ENCODE data around the gene CFAP57.

Gene CFAP57

GRCh38 chr1:43256675-43257570 lies 84.8 kb downstream of the CFAP57 start:
- DNase-seq, result no peak

DNA sequence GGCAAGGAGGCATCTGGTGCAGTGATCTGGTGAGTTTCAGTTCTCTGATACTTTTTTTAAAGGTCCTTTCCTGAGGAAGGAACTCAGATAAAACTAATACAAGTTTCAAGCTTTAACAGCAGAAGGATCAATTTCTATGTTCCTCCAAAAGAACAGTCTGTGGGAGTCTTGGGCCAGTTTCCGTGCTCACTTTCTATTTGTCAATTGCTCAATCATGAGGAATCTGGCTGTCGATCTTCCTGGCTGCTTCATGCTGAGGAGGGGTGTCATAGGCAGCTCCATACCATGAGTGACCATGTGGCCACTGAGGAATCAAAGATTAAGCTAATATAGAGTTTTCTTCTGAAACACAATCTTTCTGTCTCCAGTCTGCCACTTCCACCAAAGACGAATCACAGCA lies 86.2 kb downstream of the CFAP57 start:
- DNase-seq, result no peak

DNA sequence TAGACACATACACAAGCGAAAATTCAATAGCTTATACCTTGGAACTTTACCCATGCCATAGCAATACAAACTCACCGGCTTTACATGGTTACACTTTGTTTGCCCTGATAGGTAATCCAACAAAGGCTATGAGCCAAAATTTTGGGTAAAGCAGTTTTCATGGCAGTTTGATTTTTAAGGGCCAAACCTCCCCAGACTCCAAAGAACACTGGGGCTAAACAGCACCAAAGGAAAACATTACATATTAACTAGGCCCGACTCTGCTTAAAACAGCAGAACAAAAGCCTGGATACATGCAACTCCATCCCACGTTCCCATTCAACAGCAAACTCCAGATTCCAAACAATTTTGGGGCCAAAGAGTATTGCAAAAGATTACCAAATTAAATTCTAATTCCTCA lies 93.3 kb downstream of the CFAP57 start:
- no peak for DNase-seq

DNA sequence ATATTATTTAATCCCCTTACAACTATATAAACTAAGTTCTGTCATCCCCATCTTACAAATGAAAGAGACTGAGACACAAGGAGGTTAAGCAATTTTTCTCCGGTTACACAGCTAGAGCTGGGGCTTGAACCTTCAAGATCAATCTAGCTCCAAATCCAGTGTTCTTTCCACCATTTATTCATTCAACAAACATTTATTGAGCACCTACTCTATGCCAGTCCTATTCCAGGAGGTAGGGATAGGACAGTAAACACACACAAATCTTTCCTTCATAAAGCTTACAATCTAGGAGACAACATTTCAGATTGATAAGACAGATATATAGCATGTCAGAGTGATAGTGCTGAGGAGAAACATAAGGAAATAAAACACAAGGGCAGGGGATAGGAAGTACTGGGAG lies 94.8 kb downstream of the CFAP57 start:
- no peak for DNase-seq

GRCh38 chr1:43267291-43267805 lies 95.2 kb downstream of the CFAP57 start:
- no peak for DNase-seq

DNA sequence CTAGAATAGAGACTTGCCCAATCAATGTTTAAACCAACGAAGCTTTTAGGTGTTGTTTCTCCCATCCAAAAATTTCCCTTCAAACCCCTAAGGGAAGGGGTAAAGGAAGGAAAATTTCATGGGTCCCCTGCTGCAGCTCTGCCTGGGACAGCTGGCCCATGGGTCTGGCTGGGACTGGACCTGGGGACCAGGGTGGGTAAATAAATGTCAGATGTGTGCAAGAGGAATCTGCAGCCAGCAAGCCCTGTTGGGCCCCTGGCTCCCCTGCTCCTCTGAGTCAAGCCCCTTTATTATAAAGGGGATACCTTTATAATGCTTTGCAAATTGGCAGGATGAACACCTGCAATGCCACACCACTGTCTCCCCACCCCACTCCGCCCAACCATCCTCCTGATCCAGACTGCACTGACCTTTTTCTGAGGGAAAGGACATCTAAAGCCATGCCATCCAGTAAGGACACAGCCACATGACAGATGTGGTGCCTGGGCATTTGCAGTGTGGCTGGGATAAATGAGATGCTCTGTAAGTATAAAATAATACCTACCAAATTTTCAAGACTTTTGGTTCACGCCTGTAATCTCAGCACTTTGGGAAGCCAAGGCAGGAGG lies 95.8 kb downstream of the CFAP57 start:
- no peak for DNase-seq

GRCh38 chr1:43269627-43270375 lies 97.7 kb downstream of the CFAP57 start, which contains the start of gene TMEM125:
TMEM125 (plus strand) TSS chr1:43269983; CDS start chr1:43272723, 2,740 bp downstream.
- DNase-seq, result no peak

DNA sequence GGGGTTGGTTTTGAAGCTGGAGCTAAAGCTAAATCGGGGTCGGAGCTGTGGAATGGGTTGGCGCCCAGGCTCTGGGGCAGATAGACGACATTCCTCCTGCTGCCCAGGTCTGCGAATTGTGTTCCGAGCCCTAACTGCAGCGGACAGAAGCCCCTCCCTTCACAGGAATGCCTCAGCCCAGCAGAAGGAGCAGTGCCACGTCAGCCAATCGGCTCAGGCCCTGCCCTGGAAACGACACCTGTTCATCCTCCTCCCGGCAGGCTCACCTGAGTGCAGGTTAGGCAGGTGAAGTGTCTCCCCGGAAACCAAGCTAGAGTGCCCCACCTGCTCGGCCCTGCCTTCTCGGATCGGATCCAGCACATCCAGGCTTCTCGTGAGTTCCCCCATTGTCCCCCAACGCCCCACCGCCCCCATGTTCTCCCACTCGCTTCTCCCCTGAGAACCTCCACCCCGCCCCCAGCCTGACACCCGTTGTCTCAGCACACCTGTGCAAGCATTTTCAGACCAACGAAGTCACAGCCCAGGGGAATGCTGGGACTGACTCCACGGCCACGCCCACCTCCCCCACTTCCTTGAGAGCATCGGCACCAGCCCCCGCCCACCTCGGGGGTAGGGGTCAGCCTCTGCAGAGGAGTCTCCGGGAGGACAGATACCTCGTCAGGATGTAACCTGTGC lies 98.4 kb downstream of the CFAP57 start:
- peak; percentile 62 to 73 (median 72) for DNase-seq

DNA sequence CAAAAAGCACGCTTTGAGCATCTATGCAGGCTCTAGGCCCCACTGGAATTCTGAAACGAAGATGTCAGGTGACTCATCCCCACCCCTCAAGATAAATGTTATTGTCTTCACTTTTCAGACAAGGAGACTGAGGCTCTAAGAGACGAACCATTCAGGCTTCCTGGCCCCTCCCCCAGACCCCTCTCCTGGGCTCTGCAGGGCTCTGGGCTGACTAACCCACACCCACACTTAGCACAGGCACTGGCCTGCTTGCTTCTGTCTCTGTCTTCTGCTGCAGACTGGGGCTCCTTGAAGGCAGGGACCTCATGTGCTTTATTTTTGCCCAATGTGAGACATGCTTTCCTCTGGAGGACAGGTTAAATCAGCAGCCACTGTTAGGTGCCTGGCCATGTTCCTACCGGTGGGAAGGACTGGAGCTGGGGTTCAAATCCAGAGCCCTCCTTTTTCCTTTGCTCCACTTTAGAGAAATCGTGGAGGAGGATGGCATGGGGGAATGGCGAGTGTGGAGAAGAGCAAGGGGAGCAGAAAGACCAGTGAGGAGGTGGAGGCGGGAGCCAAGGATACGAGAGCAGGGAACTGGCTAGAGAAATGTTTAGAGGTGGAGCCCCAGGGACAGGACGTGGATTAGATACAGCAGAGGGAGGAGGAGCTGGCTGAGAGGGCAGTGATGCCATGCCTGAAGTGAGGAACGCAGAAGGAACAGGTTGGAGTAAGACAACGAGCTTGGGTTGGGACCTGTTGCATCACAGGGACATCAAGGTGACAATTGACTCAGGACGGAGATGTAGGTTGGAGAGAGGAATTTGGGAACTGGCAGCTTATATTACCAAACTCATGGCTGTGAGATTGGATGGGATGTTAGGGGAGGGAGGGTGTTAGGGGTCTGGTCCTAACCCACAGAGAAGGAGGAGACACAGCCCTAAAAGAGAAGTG lies 99.3 kb downstream of the CFAP57 start:
- DNase-seq, result no peak

GRCh38 chr1:43272161-43272560 lies 100.0 kb downstream of the CFAP57 start:
- DNase-seq, result no peak

DNA sequence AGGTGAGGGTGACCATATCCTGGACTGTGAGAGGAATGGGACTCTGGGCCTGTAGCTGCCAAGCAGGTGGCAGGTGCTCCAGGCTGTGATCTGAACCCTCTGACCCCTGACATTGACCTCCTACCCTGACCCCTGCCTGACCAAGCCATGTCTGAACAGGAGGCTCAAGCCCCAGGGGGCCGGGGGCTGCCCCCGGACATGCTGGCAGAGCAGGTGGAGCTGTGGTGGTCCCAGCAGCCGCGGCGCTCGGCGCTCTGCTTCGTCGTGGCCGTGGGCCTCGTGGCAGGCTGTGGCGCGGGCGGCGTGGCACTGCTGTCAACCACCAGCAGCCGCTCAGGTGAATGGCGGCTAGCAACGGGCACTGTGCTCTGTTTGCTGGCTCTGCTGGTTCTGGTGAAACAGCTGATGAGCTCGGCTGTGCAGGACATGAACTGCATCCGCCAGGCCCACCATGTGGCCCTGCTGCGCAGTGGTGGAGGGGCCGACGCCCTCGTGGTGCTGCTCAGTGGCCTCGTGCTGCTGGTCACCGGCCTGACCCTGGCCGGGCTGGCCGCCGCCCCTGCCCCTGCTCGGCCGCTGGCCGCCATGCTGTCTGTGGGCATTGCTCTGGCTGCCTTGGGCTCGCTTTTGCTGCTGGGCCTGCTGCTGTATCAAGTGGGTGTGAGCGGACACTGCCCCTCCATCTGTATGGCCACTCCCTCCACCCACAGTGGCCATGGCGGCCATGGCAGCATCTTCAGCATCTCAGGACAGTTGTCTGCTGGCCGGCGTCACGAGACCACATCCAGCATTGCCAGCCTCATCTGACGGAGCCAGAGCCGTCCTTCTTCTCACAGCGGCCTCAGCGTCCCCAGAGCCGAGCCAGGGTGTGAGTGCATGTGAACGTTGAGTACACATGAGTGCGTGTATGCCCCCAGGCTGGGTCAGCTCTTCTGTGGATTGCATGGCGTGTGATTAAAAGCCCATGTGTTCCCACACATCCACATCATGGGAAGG lies 100.7 kb downstream of the CFAP57 start:
- no peak for DNase-seq

- DNase-seq, result no peak
These were observed 101.6 kb downstream of the CFAP57 start for GRCh38 chr1:43273708-43274107.

DNA sequence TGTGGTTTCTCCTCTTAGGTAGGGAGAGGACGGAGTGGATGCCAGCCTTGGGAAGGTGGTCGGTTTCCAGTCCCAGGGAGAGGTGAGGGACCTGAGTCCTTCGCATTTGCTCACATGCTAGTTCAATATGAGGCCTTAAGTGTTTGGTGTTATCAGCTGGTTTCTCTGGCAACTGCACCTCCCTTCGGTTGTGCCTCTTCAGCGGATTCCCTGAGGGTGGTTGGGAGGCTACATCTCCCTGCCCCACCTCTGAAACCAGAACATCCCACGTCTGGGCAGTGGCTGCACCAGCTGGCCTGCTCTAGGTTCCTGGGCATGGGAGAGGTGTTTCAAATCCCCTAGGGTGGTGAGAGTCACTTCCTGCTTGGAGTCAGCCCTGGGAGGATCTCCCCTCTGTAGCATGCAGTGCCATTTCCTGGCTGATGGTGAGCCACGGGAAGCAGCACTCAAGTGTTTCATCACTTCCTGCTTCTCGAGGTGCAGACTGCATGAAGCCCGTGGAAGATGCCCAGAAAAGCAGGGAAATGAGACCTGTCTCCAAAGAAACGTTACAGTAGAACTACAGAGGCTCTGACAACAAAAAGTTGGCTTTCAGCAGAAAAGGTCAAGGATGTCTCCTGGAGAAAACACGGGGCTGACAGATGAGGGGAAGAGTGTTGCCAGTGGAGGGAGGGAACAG lies 102.1 kb downstream of the CFAP57 start:
- DNase-seq, result peak; percentile 9 to 35 (median 20)

GRCh38 chr1:43274804-43275180 lies 102.7 kb downstream of the CFAP57 start:
- no peak for DNase-seq

GRCh38 chr1:43275826-43276620 lies 103.9 kb downstream of the CFAP57 start:
- DNase-seq, result no peak

DNA sequence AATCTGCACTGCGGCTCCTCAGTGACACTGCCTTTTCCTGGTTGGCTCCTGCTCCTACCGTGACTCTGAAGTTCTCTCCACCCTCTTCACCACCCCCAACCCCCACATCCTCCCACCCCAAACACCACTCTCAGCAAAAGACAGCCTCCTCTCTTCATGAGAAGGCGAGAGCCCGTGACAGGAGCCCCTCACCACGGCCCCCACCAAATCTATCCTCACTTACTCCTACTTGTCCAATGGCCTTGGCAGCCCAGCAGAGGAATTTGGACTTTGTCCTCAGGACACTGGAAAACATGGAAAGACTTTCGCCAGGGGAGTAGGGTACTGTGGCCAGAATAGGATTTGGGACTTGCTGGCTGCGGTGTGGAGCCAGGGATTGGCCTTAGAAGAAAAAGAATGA lies 104.5 kb downstream of the CFAP57 start:
- DNase-seq, result no peak

DNA sequence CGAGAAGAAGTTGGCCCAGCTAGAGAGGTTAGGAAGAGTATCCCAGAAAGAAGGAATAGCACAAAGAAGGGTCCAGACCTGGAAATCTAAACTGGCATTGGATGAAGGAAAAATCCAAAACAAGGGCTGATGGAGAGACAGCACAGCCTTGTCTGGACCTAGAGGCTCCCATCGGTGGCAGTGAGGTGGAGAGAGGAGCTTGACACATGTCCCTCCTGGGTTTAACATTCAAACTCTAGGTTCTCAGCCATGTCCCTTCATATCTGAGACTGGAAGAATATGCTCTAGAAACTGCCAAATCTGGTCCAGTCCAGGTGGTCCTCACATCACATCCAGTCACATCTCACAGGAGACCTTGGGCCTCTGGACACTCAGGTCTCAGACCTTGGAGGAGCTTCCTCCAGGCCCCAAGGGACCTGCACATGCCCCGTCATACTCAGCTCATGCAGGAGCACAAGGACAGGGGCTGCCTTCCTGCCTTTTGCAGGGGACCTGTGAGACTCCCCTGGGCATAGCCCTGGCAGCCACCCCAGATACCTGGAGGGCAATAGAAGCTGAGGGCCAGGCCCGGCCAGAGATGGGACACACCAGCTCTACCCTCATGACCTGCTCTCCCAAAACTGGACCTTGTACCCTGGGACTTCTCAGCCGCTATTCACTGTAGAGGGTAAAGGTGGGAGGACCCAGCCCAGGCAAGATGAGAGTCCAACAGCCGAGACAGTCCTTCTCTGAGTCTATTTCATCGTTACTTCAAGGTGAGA lies 105.2 kb downstream of the CFAP57 start:
- DNase-seq, result no peak

DNA sequence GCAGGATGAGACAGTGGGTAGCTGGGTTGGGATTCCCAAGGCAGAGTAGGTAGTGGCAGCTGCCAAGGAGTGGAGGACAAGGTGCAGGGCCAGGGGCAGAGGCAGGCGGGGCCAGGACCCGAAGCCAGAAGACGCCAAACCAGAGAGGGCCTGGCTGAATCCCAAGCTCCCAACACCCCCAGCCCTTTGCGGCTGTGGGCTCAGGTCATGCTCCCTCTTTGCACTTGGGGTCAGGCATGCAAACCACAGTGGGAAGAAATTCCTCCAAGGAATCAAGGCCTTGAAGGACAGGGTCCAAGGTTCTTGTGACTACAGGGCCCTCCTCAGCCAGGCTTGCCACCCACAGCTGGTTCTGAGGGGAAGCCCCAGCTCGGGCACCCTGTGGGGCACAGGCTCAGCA lies 107.0 kb downstream of the CFAP57 start:
- no peak for DNase-seq
